T-helper 2 cell treated with Interferon-gamma antibody and Interleukin-4, amounts not matched to agents 100 ng/mL and 5 ng/mL, for 36 hours (primary cell): ENCODE data around the gene SYNE3. TPM values are rescaled to one million over a fixed set of nuclear protein-coding genes. Genes with fewer than 3 reads are reported as not detected.
"Not testable (repeated sequence)": the region's sequence is repeated elsewhere in the genome, so short reads cannot be mapped to it uniquely, and the experiment has no call there.

Source experiments
- intact Hi-C: fragments of 100-400 bp; cut with micrococcal nuclease; formaldehyde crosslinking; loops from one replicate; pipeline ENCODE4 v1.15.1; 2023
- total RNA-seq: library from RNA; stranded (reverse); gene quantifications from 2 replicates; pipeline ENCODE4 v1.2.3, GENCODE V29; 2022

The SYNE3 gene
- total RNA-seq, 1 donor from 2014 or later = 52.8 TPM

GRCh38 chr14:95524706-95525512, 8.5 kb upstream of the SYNE3 start:
- intact Hi-C loops = no loop called here

- intact Hi-C loops = loop anchor here (1.0 kb wide), 1 partner anchor 10 kb away; no protein-coding TSS in a partner anchor
Observed at GRCh38 chr14:95523815-95524448, 7.5 kb upstream of the SYNE3 start.

DNA sequence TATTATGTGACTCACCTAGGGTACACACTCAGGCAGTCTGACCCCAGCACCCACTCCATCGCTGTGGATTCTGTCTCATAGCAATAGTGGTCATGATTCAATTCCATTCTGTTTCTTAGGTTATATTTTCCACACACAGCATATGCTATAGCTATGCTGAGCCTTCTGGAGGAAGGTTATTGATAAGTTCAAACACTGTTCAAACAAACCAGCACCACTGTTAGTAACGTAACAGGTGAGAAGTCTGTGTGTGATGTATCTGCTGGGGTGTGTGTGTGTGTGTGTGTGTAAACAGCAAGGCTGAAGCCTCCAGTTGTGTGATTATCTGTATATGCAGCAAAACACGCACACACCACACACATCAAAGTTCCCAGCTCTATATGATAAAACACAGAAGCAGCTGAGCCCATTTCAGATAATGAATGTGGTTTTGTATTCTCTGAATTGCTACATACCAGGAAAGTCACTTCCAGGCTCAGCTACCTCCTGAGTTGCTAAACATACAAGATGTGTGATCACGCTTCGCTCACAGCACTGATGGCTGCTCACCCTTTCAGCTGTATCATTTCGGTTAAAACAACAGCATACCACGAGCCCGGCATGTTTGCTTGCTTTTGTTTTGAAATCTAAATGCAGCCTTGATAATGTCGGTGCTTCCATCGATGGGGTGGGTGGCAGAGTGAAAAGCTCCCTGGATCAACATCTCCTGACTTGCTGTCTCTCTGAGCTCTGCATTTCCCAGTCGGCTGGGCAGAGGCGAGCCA, 6.8 kb upstream of the SYNE3 start:
- intact Hi-C loops = loop anchor here (1.0 kb wide), 1 partner anchor 11 kb away; no protein-coding TSS in a partner anchor

DNA sequence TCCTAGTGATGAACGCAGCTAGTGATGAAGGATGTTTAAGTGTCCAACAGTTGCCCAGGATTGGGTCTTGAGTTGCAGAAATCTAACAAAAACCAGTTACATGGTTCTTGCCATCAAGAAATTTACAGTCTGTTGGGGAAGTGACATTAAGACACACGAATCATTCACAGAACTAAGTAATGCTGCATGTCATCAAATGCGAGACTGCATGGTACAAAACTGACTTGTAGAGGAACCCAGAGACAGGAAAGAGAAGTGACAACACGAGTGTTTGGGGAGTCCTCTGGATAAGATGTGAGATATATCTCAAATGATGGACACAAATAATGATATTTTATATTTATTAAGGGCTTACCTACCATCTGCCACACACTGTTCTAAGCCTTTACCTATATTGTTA, 6.1 kb upstream of the SYNE3 start:
- intact Hi-C loops = no loop called here

DNA sequence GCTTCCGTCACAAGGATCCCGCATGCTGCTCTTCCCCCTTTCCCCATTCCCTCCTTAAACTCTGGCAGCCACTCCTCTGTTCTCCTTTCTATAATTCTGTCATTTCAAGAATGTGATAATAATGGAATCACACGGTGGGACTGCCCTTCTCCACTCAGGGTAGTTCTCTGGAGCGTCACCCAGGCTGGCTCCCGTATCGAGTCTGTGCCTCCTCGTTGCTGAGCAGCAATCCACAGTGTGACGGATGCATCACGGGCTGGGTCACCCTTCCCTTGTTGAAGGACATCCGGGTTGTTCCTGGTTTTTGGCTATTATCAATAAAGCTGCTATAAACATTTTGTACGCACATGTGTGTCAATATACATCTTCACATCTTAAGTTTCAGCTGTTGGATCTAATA, 5.7 kb upstream of the SYNE3 start:
- intact Hi-C loops = no loop called here

DNA sequence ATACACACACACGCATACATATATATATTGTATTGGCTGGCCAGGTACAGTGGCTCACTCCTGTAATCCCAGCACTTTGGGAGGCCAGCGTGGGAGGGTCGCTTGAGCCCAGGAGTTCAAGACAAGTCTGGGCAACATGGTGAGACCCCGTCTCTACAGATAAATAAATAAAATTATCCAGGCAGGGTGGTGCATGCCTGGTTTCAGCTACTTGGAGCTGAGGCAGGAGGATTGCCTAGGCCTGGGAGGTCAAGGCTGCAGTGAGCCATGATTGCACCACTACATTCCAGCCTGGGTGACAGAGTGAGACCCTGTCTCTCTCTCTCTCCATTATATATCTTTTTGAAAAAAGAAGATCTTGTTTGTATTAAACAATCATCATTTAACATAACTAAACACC, 4.6 kb upstream of the SYNE3 start:
- intact Hi-C loops = no loop called here

- intact Hi-C loops = no loop called here
Observed at GRCh38 chr14:95520346-95520745, 3.9 kb upstream of the SYNE3 start.

GRCh38 chr14:95519699-95520098, 3.2 kb upstream of the SYNE3 start:
- intact Hi-C loops = loop anchor here (5.0 kb wide), 1 partner anchor 1542 kb away; the partner anchor contains the start of gene ASB2

DNA sequence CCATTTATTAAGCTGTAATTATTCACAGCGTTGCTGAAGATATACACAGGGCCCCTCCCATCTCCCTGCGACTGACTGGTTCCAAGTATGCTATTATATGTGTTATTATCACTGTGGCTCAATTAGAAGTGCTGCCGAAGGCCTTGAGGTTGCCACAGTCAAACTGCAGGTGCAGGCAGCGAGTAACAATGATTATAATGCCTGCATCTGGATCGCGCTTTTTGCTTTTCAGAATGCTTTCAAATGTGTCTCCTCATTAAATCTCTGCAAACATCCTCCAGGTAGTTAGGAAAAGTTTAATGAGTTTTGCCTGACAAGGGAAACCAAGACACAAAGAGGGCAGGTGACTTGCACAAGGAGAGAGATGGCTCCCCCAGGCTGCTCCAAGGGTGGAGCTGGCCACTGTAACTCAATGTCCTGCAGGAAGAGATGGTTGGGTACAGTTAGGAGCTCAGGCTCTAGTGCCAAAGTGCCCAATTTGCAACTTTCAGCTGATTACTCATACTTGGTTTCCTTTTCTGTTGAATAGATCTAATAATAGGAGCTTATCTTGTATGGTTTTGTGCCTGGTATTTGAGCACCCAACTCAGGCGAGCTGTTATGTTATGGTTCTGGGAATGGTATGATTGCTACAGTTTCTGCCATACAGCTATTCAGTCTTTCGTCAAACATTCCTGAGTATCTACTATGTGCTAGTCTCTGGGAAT, 1.7 kb upstream of the SYNE3 start:
- intact Hi-C loops = loop anchor here (5.0 kb wide), 1 partner anchor 1541 kb away; the partner anchor contains the start of gene ASB2

GRCh38 chr14:95515596-95516552, 576 bp downstream of the SYNE3 start:
- intact Hi-C loops = loop anchor here (1.0 to 5.0 kb wide), 3 partner anchors 11 to 1539 kb away; partner anchors contain the start of gene ASB2

GRCh38 chr14:95515080-95515489, 1.4 kb downstream of the SYNE3 start:
- intact Hi-C loops = loop anchor here (5.0 kb wide), 1 partner anchor 1538 kb away; the partner anchor contains the start of gene ASB2

DNA sequence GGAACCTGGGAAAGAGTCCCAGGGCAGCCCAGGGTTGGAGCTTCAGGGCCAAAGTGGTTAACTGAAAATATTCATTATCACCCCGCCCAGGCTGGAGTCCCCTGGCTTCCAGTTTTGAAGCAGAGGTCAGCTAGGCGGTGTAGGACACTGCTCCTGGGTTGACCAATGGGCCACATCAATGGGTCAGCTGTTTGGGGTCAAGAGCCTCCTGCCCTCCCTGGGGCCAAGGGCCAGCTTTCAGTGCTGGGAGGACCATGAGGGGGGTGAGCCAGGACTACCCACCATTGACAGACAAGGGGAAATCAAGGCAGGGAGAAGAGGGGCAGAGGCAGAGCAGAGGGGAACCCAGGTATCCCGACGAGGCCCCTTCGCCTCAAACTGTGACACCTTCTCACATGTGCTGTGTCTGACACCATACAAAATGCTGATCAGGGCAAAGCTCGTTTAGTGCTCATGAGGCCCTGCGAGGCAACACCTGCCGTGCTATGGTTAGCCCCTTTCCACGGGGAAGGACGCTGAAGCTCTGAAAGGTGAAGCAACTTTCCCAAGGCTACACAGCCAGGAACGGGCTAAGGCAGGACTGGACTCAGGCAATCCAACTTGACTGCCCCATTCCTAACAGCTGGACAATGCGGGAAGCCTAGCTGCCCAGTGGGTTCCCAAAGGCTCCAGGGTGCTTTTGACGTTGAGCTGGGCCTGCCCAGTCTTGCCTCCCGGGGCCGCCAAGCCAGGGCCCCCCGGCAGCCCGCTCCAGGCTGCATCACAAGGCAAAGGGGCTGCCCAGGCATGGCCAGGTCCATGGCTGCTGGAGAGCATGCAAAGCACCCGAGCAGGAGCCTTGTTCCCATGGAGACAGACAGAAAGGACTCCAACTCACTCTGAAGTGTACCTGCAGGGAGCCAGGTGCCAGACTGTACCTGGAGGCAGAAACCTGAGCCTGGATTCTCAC, 2.0 kb downstream of the SYNE3 start:
- intact Hi-C loops = loop anchor here (5.0 kb wide), 1 partner anchor 1537 kb away; the partner anchor contains the start of gene ASB2

- intact Hi-C loops = no loop called here
Observed at GRCh38 chr14:95513291-95513690, 3.2 kb downstream of the SYNE3 start.

DNA sequence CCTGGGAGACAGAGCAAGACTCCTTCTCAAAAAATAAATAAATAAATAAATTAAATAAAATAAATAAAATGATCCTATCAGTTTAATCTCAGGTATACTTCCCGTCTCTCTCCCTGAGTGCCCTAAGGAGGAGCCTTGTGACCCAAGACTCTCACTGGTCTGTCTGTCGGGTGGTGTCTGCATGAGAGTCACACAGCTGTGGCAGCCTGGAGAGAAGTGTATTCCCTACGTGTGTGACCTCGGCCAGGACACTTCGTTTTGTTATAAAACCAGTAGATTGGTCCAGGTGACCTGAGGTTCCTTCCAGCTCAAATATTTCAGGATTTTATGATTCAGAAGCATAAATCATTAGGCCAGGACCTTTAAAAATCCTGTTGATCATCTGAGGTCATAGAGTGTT, 4.8 kb downstream of the SYNE3 start:
- intact Hi-C loops = no loop called here

DNA sequence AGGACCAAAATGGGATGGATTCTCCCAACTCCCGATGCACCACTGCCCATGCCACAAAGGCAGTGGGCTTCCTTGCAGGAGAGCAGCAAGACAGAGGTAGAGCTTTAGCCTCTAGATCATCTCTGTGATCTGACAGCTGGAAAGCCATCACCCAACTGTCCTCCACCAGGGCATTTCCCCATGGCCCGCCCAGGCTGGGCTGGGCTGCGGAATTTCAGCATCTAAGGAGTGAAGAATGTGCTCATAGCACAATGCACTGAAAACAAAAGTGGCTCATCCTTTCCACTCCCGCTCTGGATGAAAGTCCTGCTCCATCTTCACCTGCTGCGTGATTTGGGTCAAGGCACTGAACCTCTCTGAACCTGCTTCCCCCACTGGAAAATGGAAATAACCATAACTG, 5.6 kb downstream of the SYNE3 start:
- intact Hi-C loops = no loop called here

- intact Hi-C loops = not testable (repeated sequence)
Observed at GRCh38 chr14:95510344-95510743, 6.1 kb downstream of the SYNE3 start.

GRCh38 chr14:95509495-95509894, 7.0 kb downstream of the SYNE3 start:
- intact Hi-C loops = no loop called here

DNA sequence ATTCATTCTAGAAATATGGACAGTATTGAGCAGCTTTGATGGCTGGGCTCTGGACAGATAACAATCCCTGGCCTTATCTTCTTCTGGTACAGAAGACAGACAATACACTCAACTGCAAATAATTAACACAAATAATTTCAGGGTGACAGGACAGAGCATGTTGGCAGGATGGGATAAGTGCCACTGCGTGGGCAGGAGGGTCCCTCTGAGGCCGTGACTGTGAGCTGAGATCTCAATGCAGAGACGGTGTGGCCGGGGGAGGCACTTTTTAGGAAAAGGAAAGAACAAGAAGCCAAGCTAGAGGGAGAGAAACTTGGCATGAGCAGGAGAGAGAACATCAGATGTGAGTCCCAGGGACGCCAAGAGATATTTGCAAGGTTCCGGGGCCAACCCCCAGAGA, 8.1 kb downstream of the SYNE3 start:
- intact Hi-C loops = no loop called here

GRCh38 chr14:95507701-95508103, 8.7 kb downstream of the SYNE3 start:
- intact Hi-C loops = no loop called here
